Measurements from ENCODE around the gene CCDC110.

The CCDC110 gene

DNA sequence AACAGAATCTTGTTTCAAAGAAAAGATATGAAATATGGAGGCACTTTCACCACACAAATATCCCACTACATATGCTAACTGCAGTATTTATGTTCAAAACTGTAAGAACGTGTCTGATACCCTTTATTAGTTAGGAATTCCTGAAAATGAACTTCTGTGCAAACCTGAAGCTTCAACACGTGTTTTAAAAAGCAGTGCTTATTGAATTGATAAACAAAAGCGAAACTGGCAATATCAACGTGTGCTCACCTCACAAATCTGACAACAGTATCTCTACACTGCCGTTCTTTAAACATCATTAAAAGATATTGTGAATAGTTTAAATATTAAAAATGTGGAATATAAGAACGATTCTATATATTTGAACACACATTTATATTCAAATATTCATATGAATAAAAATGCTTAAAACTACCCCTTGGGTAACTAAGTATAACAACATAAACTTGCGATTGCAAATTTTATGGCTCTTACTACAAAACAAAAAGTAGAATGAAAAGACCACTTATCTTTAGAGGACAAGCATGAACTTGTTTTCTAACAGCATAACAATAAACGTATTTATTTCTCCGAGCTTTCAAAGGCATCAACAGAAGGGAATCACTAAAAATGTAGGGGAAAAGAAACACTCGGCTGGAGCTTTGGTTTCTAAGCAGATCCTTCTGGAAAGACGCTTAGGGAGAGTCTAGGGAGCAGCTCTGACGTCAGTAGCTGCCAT, 76.1 kb downstream of the CCDC110 start, which contains the start of gene LRP2BP:
Gene LRP2BP, minus strand, starts transcription at position 687 of the 718 bp plus-strand sequence. CDS start 17,738 bp downstream, outside the sequence.
- no peak for DNase-seq (ENCODE audit: low spot score)
- H3K4me3 ChIP-seq (ENCODE audit: severe bottlenecking): peak within 1 kb of the TSS; percentile 45
- TF ChIP-seq, protein P1, sequence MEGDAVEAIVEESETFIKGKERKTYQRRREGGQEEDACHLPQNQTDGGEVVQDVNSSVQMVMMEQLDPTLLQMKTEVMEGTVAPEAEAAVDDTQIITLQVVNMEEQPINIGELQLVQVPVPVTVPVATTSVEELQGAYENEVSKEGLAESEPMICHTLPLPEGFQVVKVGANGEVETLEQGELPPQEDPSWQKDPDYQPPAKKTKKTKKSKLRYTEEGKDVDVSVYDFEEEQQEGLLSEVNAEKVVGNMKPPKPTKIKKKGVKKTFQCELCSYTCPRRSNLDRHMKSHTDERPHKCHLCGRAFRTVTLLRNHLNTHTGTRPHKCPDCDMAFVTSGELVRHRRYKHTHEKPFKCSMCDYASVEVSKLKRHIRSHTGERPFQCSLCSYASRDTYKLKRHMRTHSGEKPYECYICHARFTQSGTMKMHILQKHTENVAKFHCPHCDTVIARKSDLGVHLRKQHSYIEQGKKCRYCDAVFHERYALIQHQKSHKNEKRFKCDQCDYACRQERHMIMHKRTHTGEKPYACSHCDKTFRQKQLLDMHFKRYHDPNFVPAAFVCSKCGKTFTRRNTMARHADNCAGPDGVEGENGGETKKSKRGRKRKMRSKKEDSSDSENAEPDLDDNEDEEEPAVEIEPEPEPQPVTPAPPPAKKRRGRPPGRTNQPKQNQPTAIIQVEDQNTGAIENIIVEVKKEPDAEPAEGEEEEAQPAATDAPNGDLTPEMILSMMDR (IDR thresholded peaks at IDR 0.05; ENCODE audit: poor library complexity, severe bottlenecking): no peak
- H3K27me3 ChIP-seq (ENCODE audit: insufficient read depth, poor library complexity, severe bottlenecking): no peaks in the 10 kb centered on the region
- no peaks in the 10 kb centered on the region for H3K9me3 ChIP-seq (ENCODE audit: severe bottlenecking)
- ATAC-seq (ENCODE audit: low read depth): no peak
- peaks cover 12% of the 10 kb centered on the region for H3K4me1 ChIP-seq (ENCODE audit: insufficient read depth, poor library complexity, severe bottlenecking)
- peak within 1 kb of the TSS; percentile 94 for H3K27ac ChIP-seq (ENCODE audit: poor library complexity, severe bottlenecking)
- H3K36me3 ChIP-seq (ENCODE audit: low read depth): peaks cover 31% of the 10 kb centered on the region
